GM18951 (cell line): ENCODE results near the gene FRMD4A.

Source experiments
- POLR2A ChIP-seq: IDR thresholded peaks from 4 replicates; pipeline ENCODE4 v1.6.1; 2011; ENCODE audit warnings: mild to moderate bottlenecking; ENCODE audit not compliant: insufficient read length, insufficient read depth; ENCODE audit errors: extremely low read depth
- in situ Hi-C: fragments of 300-500 bp; cut with MboI; formaldehyde crosslinking; loops from one replicate; pipeline ENCODE4 v1.12.0; 2022; ENCODE audit warnings: low sequenced_read_pairs, mixed read lengths, inconsistent platforms; ENCODE audit not compliant: unreplicated experiment

Gene FRMD4A

DNA sequence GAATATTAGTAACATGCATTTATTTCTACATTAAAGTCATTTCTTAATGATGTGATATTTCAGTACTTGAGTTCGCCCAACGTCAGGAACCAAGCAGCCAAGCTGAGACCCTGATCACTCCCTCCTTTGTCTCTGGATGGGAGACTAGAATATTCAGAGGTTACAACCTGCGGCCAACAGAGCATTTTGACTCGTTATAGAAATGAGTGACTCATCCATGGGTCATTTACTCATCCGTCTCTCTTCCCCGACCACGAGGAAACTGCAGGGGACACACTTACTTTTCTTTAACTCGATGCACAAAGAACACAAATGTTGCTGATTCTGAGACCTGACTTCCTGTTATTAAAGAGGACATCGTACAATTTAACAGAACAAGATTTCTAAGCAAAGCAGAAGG is 343.3 kb downstream of the FRMD4A start:
- in situ Hi-C loops = no loop called here
- TF ChIP-seq POLR2A = no peak

DNA sequence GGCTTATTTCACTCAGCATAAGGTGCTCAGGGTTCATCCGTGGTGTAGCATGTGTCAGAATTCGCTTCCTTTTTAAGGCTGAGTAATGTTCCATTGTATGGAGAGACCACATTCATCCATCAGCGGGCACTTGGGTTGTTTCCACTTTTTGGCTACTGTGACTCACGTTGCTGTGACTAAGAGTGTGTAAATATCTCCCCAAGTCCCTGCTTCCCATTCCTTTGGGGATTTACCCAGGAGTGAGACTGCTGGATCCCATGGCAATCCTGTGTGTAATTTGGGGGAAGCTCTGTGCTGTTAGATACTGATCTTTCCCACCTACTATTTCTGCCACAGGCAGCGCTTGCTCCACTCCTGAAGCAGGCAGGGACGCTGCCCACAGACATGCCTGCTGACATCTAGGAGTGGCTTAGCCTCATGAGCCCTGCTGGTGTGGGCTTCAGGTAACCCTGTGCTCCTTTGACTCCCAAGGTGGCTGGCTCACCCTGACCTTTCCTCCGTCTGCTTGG is 346.0 kb downstream of the FRMD4A start:
- in situ Hi-C loops = no loop called here
- no peak for TF ChIP-seq POLR2A

DNA sequence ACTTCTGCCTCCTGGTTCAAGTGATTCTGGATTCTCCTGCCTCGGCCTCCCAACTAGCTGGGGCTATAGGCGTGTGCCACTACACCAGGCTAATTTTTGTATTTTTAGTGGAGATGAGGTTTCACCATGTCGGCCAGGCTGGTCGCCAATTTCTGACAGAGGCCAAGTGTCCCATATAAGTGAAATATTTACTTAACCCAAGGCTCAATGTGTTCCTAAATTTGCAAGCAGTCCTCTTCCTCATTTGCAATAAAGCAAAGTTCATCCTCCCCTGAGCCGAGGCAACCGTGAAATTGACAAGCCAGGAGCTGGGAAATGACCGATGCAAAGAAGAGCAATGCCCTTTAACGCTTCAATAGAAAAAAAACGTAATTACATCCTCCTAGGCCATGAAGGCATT is 347.7 kb downstream of the FRMD4A start:
- in situ Hi-C loops = no loop called here
- TF ChIP-seq POLR2A = no peak

DNA sequence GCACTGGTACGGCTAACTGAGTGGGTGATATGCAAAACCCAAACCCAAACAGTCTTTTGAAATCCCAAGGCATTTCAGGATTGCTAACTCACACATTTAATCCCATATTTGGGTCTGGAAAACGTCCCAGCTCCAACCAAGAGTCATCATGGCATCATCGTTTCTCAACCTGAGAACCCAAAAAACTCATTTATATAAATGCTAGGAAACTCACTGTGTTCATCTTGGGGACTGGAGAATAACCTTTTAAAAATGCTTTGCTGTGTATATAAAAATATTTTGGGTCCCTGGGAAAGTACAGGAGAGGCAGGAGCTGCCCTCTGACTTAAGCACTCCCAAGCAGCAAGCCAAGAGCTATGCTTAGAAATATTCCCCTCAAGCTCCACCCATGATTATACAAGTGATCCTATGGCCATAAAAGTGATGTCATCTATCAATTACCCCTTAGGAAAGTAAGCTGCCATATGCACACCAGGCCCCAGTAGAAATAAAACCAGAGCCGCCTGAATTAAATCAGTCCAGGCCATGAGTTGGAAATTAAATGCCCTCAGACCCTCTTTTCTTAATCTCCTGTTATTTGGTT is 352.1 kb downstream of the FRMD4A start:
- no peak for TF ChIP-seq POLR2A
- in situ Hi-C loops = no loop called here

DNA sequence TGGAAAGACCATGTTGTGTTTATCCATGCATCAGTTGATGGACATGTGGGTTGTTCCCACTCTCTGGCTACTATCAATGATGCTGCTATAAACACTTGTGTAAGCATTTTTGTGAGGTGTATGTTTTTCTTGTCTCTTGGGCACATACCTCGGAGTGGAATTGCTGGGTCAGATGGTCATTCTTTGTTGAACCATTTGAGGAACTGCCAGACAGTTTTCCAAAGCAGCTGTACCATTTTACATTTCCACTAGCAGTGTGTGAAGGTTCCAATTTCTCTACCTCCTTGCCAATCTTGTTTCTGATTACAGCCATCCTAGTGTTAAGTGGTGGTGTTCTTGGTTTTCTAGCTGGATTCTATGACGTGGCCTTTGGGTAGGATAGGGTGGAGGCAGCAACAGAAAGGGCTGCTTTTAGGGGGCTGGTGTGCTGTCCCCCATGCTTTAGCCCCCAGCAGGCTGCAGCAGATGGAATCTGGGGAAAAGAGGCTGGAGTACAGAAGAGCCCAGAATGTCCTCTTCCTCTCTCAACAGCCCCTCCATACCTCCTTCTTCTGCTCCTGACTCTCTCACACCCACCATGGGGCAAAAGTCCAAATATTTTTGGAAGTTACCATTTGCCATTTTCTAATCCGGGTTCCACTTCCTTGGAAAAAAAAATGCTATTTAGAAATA is 352.7 kb downstream of the FRMD4A start:
- in situ Hi-C loops = no loop called here

DNA sequence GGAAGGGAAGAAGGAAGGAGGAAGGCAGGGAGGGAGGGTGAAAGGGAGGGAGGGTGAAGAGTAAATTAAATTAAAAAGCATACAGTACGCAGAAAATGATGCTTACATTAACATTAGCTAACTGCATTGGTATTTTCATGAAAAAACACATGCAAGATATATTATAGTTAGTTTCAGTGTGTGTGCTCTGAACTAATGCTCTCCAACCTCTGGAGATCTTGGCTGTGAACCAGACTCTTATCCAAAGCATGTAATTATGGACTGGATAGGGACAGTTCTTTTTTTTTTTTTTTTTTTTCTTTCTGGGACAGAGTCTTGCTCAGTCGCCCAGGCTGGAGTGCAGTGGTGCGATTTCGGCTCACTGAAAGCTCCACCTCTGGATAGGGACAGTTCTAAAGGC is 357.0 kb downstream of the FRMD4A start:
- TF ChIP-seq POLR2A = no peak
- in situ Hi-C loops = no loop called here

More for the DNA sequence above, 352.7 kb downstream of the FRMD4A start:
- TF ChIP-seq POLR2A = no peak

DNA sequence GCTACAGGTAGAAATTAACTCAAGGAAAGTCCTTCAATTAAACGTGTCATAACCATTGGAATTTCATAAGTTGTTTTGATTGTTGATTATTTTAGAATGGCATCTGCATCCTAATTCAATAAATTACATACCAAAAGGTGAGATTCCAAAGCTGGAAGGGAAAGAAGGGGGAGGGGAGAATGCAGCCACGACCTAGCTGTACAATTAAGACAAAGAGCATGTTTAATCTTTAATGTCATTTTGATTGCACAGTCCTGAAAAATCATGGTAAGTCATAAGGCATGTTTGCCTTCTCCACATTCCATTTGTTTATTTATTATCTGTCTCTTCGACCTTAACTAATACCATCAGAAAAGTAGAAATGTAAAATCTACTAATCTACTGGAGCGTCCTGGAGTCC is 358.1 kb downstream of the FRMD4A start:
- in situ Hi-C loops = no loop called here
- TF ChIP-seq POLR2A = no peak

DNA sequence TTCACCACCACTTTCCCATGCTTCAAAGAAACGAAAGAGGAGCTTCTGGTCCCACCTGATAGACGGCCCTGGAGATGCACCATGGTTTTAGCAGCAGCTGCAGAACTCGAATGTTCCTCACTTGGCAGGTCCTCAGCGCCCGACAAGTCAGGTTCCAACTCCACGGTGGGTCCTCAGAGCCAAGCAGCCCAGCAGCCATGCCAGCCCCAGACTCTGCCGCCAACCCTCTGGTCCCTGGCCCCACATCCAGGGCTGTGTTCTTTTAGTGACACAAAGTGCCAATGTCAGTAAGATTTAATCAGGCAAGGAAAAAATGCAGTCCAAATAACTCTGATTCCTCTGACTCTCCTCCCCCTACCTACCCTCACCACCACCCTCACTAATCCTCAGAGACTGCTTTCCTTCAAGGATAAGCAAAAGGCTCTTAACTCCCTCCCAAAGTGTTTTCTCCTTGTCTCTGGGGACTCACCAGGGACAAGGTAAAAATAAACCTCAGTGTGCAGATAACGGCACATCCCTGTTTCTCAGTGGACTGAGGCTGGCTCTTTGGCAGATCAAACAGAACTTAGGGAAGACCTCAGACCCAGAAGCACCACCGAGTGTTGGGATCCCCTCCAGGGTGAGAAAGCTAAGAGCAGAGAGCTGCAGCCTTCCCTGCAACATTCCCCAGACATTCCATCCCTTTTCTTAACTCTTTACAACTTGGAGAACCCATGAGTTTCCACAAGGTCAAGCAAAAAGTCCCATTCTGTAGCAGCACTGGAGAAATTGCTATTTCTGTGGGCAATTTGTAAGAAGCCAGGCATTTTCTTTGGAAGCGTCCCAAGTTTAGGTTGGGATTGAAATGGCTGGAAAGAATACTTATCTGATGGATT is 358.9 kb downstream of the FRMD4A start:
- in situ Hi-C loops = no loop called here
- TF ChIP-seq POLR2A = no peak

DNA sequence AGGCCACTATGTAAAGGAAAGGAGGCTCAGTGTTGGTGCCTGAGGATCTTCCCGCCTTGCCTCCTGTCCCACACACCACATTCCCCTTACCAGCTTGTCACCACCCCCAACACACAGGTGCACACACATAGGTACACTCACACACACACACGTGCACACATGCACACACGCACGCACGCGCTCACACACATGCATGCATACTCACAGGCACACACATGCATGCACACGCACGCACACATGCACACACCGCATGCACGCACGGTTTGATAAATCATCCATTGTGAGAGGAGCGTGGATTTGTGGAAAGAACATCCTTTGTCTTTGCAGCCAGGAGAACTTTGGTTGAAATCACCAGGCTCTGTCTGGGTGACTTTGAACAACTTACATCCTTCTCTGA is 359.8 kb downstream of the FRMD4A start:
- no peak for TF ChIP-seq POLR2A
- in situ Hi-C loops = no loop called here

DNA sequence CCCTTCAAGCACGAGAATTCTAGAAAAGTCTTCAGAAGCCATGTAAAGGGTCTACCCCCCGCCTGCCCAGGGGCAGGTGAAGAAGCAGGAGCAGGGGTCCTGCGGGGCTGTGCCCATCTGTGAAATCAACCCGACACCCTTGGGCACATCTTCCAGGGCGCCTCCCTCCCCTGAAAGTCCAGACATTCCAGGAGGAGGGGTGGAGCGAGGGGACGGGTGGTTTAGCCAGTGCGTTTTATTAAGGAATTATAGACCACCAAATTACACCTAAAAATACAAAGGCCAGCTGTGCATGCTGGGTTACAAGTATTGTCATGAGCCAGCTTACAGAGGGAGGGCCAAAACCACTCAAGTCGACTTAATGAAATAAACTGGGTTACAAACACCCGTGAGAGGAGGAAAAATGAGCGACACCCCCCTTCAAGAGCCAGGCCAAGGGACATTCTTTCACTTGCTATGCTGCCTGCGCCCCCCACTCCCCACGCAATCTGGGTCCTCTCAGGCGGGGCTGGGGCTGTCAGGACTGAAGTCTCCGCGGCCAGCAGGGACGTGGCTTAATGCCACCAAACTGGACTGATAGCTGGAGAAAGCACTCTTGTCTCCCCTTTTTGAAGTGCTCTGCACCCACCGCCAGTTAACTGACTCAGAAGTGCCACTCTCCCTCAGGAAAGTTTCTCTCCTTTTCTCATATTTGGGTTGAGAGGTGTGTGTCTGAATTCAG is 360.3 kb downstream of the FRMD4A start:
- in situ Hi-C loops = no loop called here
- no peak for TF ChIP-seq POLR2A

DNA sequence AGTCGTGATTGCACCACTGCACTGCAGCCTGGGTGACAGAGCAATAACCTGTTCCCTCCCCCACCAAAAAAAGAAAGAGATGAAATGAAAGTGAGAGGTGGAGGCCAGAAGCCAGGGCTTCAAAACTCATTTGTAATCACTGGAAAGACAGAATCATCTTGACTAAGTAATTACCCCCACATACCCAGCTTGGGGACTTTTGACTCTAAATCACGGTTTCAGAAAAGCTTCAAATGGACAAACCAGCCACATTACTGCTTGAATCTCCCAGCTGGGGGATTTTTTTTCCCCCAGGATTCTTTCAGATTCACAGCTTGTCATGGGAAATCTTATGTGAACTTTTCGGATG is 361.0 kb downstream of the FRMD4A start:
- no peak for TF ChIP-seq POLR2A
- in situ Hi-C loops = no loop called here

DNA sequence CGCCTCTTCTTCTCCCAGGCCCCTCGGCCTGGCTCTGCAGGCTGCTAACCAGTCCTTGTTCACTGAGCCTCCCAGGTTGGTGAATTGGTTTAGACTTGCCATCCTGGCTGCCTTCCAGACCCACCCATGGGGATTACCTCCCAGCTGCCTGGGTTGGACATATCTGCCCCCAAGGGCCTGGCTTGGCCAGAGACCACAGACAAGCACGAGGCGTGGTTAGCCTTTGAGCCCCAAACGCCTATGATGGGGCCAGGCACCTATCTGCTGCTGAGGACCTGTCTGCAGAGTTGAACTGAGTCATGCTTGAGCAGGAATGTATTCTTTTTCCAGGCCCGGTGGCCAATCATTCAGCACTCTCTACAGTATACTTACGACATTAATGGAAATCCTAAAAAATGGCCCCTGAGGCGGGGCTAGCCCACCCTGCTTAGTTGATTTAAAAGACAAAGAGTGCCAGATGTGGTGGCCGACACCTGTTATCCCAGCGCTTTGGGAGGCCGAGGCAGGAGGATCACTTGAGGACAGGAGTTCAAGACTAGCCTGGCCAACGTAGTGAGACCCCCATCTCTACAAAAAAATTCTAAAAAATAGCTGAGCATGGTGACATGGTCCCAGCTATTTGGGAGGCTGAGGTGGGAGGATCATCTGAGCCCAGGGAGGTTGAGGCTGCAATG is 361.5 kb downstream of the FRMD4A start:
- in situ Hi-C loops = no loop called here
- no peak for TF ChIP-seq POLR2A
